AG04449 (cell line): ENCODE data around the gene PCID2.

Experiments
- CTCF ChIA-PET: fragments of 350-600 bp; formaldehyde crosslinking; extraction: SDS; loops from one replicate; lab custom pipeline; 2021; ENCODE audit warnings: antibody characterized with exemption; lab: Yijun Ruan, JAX
- POLR2A ChIA-PET: fragments of 400-600, 350-600 bp; formaldehyde crosslinking; extraction: SDS; loops from one replicate; lab custom pipeline; 2020; ENCODE audit warnings: antibody characterized with exemption, inconsistent platforms; lab: Yijun Ruan, JAX
- DNase-seq: peaks from one replicate; pipeline ENCODE4 v3.0.0-alpha.2; 2010; ENCODE audit warnings: low read depth, low spot score
- H3K4me3 ChIP-seq: 2 replicates; pipeline ENCODE4 v1.5.1; 2011; ENCODE audit warnings: low read depth, mild to moderate bottlenecking, control low read depth, low read length
- CTCF ChIP-seq: IDR thresholded peaks from one replicate; pipeline ENCODE4 v1.5.1; 2011; ENCODE audit warnings: mild to moderate bottlenecking, moderate library complexity, low read length, control low read depth, inconsistent platforms; ENCODE audit not compliant: insufficient read depth; ENCODE audit errors: missing control alignments

PCID2 gene

GRCh38 chr13:113178896-113179167, 29.6 kb downstream of the PCID2 start:
- TF ChIP-seq CTCF: no peak
- ChIA-PET CTCF (interaction anchor here (1.3 to 1.5 kb wide), 3 partner anchors 13 to 145 kb away, joined by 3 read pairs; no protein-coding TSS in a partner anchor), POLR2A (interaction anchor here (0.8 to 1.4 kb wide), 3 partner anchors 8 to 30 kb away, joined by 4 to 8 read pairs (median 5); partner anchors contain the start of gene PCID2)
- DNase-seq: no peak
- no peak overlapping the region for H3K4me3 ChIP-seq

DNA sequence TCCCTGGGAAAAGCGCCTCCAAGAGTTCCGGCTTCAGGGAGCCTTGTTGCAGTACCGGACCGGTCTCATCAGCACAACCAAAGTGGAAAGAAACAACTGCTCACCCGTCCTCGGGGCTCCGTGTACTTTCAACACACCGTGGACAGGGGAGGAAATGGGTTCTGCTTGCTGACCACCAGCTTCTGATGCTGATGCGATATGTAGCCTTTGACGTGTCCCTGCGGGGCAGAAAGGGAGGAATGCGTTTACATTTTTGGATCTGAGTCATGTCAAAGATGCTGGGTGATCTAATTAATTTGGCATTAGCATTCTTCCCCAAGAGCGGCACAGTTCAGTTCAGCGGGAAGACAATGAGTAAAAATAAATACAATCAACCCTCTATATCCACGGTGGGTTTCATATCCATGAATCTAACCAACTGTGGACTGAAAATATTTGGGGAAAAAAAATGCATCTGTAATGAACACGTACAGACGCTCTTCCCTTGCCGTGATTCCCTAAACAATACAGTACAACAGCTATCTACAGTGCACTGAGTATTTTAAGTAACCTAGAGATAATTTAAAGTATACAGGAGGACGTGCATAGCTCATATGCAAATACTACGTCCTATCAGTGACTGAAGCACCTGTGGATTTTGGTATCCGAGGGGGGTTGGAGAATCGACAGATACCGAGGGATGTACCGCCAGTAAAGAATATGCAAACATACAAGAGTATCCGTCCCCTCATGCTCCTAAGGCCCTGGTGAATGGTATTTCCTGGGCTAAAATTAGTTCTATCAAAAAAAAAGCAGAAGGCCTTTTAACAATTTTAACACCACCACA, 30.2 kb downstream of the PCID2 start:
- DNase-seq: peak; percentile 86
- H3K4me3 ChIP-seq: peak overlapping the region; percentile 41
- ChIA-PET CTCF (interaction anchor here (1.0 to 1.6 kb wide), 4 partner anchors 9 to 136 kb away, joined by 3 to 5 read pairs (median 3); no protein-coding TSS in a partner anchor), POLR2A (interaction anchor here (0.8 to 1.4 kb wide), 3 partner anchors 9 to 30 kb away, joined by 4 to 8 read pairs (median 5); partner anchors contain the start of gene PCID2)
- TF ChIP-seq CTCF: no peak

DNA sequence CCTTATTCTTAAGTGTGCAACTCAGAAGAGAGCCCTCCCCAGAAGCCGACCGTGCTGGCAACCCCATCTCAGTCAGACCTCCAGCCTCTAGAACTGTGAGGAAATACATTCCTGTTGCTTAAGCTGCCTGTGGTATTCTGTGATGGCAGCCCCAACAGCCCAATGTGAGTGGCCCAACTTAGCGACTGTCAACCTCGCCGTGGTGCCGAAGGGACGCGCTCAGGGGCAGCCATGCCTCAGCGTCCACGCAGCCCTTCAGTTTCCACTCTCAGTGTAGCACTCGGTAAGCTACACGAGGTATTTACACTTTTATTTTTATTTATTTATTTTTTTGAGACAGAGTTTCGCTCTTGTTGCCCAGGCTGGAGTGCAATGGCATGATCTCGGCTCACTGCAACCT, 31.6 kb downstream of the PCID2 start:
- CTCF ChIA-PET: interaction anchor here (1.6 kb wide), 1 partner anchor 10 kb away, joined by 5 read pairs; no protein-coding TSS in a partner anchor
- no peak for DNase-seq
- H3K4me3 ChIP-seq: no peak overlapping the region
- POLR2A ChIA-PET: no interaction called here
- no peak for TF ChIP-seq CTCF

DNA sequence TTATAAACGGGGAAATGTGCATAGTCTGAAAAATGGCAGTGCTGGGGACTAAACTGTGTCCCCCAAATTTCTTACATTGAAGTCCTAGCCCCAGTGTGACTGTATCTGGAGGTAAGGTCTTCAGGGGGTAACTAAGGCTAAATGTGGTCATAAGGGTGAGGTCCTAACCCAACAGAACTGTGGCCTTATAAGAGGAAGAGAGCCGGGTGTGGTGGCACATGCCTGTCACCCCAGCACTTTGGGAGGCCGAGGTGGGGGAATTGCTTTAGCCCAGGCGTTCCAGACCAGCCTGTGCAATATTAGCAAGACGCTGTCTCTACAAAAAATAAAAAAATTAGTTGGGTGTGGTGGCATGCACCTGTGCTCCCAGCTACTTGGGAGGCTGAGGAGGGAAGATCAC, 32.2 kb downstream of the PCID2 start:
- CTCF ChIA-PET: interaction anchor here (1.1 kb wide), 1 partner anchor 146 kb away, joined by 3 read pairs; no protein-coding TSS in a partner anchor

DNA sequence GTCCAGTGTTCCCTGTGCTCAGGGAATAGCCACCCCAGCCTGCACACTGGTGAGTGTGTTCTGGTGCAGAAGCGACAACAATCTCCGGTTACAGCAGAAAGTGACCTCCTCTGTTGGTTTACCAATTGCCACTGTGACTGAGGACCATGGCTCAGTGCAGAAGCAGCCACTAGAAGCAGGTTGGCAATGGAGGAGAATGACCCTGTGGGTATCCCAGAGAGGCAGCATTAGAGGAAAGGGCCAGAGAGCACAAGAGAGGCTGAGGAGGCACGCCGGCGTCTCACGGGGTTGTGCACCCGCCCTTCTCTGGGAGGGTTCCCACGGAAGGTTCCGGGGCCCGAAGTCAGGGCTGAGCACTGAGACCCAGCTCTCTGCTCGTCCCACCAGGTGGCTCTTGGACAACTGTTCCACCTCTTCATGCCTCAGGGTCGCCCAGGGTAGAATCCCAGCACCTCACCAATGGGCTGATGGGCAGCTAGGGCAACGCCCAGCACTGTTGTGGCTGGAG, 36.0 kb downstream of the PCID2 start:
- ChIA-PET CTCF (no interaction called here), POLR2A (no interaction called here)
- H3K4me3 ChIP-seq: no peak overlapping the region
- no peak for TF ChIP-seq CTCF
- no peak for DNase-seq

More for the DNA sequence above, 32.2 kb downstream of the PCID2 start:
- TF ChIP-seq CTCF: no peak
- no peak overlapping the region for H3K4me3 ChIP-seq
- DNase-seq: no peak
- POLR2A ChIA-PET: interaction anchor here (0.6 kb wide), 1 partner anchor 168 kb away, joined by 3 read pairs; no protein-coding TSS in a partner anchor
